HepG2 (cell line): ENCODE measurements around the gene PHF23. TPM values are rescaled to one million over a fixed set of nuclear protein-coding genes. Genes with fewer than 3 reads are reported as not detected.

Experiments used
- AHR ChIP-seq: IDR thresholded peaks from 2 replicates; pipeline ENCODE4 v1.6.1; 2018; ENCODE audit warnings: missing genetic modification reagents, missing compliant biosample characterization
- AKAP8 ChIP-seq: sonication (generic); formaldehyde crosslinking; IDR thresholded peaks from 2 replicates; pipeline ENCODE4 v1.5.1; 2020; ENCODE audit warnings: mild to moderate bottlenecking, missing genetic modification reagents
- CBX2 ChIP-seq, 2 experiments: fragments of 200-600 bp in 1 of 2; sonication (generic); formaldehyde crosslinking in 1 of 2; IDR thresholded peaks; 2 replicates each; pipeline versions ENCODE4 v1.7.0 to v1.8.1; 2018 to 2022; ENCODE audit warnings: low read depth in 2 of 2, low read length in 1 of 2, mild to moderate bottlenecking in 1 of 2, missing genetic modification reagents in 1 of 2
- CENPT ChIP-seq: sonication (generic); formaldehyde crosslinking; IDR thresholded peaks from 2 replicates; pipeline ENCODE4 v1.8.0; 2022; ENCODE audit warnings: low read depth, mild to moderate bottlenecking, moderate library complexity, missing genetic modification reagents
- HIC2 ChIP-seq: sonication (generic); formaldehyde crosslinking; IDR thresholded peaks from 2 replicates; pipeline ENCODE4 v1.9.0; 2022; ENCODE audit warnings: low read depth, missing genetic modification reagents
- JDP2 ChIP-seq: sonication (generic); formaldehyde crosslinking; IDR thresholded peaks from 2 replicates; pipeline ENCODE4 v1.8.1; 2022; ENCODE audit warnings: missing genetic modification reagents, borderline replicate concordance
- MXI1 ChIP-seq: IDR thresholded peaks from 3 replicates; pipeline ENCODE4 v1.6.1; 2012; ENCODE audit warnings: low read depth, low read length, inconsistent platforms, borderline replicate concordance
- NR2F6 ChIP-seq, 2 experiments: IDR thresholded peaks; 2 replicates each; pipeline ENCODE4 v1.6.1; 2016; ENCODE audit warnings: antibody characterized with exemption in 1 of 2, mild to moderate bottlenecking in 1 of 2
- NRL ChIP-seq: sonication (generic); formaldehyde crosslinking; IDR thresholded peaks from 2 replicates; pipeline ENCODE4 v1.5.0; 2020; ENCODE audit warnings: missing genetic modification reagents, mild to moderate bottlenecking, moderate library complexity, borderline replicate concordance
- RXRB ChIP-seq: IDR thresholded peaks from 2 replicates; pipeline ENCODE4 v1.6.1; 2016; ENCODE audit warnings: borderline replicate concordance, missing genetic modification reagents, missing compliant biosample characterization
- STAT5B ChIP-seq: sonication (generic); formaldehyde crosslinking; IDR thresholded peaks from 2 replicates; pipeline ENCODE4 v1.4.0; 2020; ENCODE audit warnings: missing genetic modification reagents
- ZBTB26 ChIP-seq: IDR thresholded peaks from 2 replicates; pipeline ENCODE4 v1.6.1; 2016; ENCODE audit warnings: missing compliant biosample characterization, missing genetic modification reagents, borderline replicate concordance
- ZFY ChIP-seq: sonication (generic); formaldehyde crosslinking; IDR thresholded peaks from 2 replicates; pipeline ENCODE4 v1.4.0; 2020; ENCODE audit warnings: missing genetic modification reagents
- ZNF343 ChIP-seq: sonication (generic); formaldehyde crosslinking; IDR thresholded peaks from 2 replicates; pipeline ENCODE4 v1.4.0; 2020; ENCODE audit warnings: mild to moderate bottlenecking, missing genetic modification reagents
- ZNF607 ChIP-seq: sonication (generic); formaldehyde crosslinking; IDR thresholded peaks from 2 replicates; pipeline ENCODE4 v1.5.1; 2020; ENCODE audit warnings: missing genetic modification reagents, mild to moderate bottlenecking, borderline replicate concordance
- ZNF781 ChIP-seq: sonication (generic); formaldehyde crosslinking; IDR thresholded peaks from 2 replicates; pipeline ENCODE4 v1.5.1; 2020; ENCODE audit warnings: borderline replicate concordance, mild to moderate bottlenecking, missing genetic modification reagents; ENCODE audit errors: not compliant biosample characterization
- ZSCAN30 ChIP-seq: sonication (generic); formaldehyde crosslinking; IDR thresholded peaks from 2 replicates; pipeline ENCODE4 v1.5.0; 2020; ENCODE audit warnings: mild to moderate bottlenecking, missing genetic modification reagents
- polyA plus RNA-seq, 8 experiments: library from polyadenylated mRNA; depleted of rRNA in 3 of 8; stranded (reverse) in 7 of 8; unstranded in 1 of 8; fragments of >200 nt; fragmentation: Illumina TruSeq in 4 of 8; extraction: Trizol in 4 of 8; gene quantifications; 2 replicates each; pipeline versions ENCODE4 v1.2.1 to v1.2.3, GENCODE V29; 2011 to 2016; ENCODE audit warnings: low read depth in 4 of 8, missing spikeins in 1 of 8, mixed read lengths in 1 of 8; ENCODE audit not compliant: insufficient read depth in 1 of 8
- total RNA-seq, 5 experiments: library from RNA; depleted of rRNA; stranded (reverse); fragments of >200 nt; fragmentation: Illumina TruSeq; extraction: Trizol; gene quantifications; 2 replicates each; pipeline ENCODE4 v1.2.3, GENCODE V29; 2016; ENCODE audit warnings: low read depth in 1 of 5
- TF ChIP-seq, protein P1 (sequence below): sonication (generic); formaldehyde crosslinking; IDR thresholded peaks from 2 replicates; pipeline ENCODE4 v1.5.1; 2020; ENCODE audit warnings: missing genetic modification reagents, mild to moderate bottlenecking, borderline replicate concordance
- TF ChIP-seq, protein P2 (sequence below): sonication (generic); formaldehyde crosslinking; IDR thresholded peaks from 2 replicates; pipeline ENCODE4 v1.8.0; 2022; ENCODE audit warnings: missing genetic modification reagents, low read depth, mild to moderate bottlenecking, borderline replicate concordance
- TF ChIP-seq, protein P3 (sequence below): sonication (generic); formaldehyde crosslinking; IDR thresholded peaks from 2 replicates; pipeline ENCODE4 v1.5.0; 2020; ENCODE audit warnings: mild to moderate bottlenecking, missing genetic modification reagents
- TF ChIP-seq, protein P4 (sequence below): sonication (generic); formaldehyde crosslinking; IDR thresholded peaks from 2 replicates; pipeline ENCODE4 v1.4.0; 2020; ENCODE audit warnings: missing genetic modification reagents

PHF23 gene
- total and polyA plus RNA-seq, 2 of the 13 experiments (the other 11 are each of a cell fraction or from before 2014, with no cell fraction given) = 27.6 to 33.2 TPM

GRCh38 chr17:7251661-7252175, 12.5 kb upstream of the PHF23 start, which contains the start of gene CTDNEP1 (continued):
- TF ChIP-seq ZNF343 (CRISPR knock-in tag) (no peak), STAT5B (CRISPR knock-in tag) (no peak), CENPT (CRISPR knock-in tag) (no peak), ZBTB26 (CRISPR knock-in tag) (no peak), JDP2 (CRISPR knock-in tag) (no peak), RXRB (CRISPR knock-in tag) (no peak), ZNF607 (no peak), ZFY (CRISPR knock-in tag) (no peak), NR2F6 (IDR thresholded peaks at IDR 0.05) (no peak), NR2F6 (CRISPR knock-in tag; IDR thresholded peaks at IDR 0.05) (no peak; the same call in 1 of the 2 replicates), ZNF781 (CRISPR knock-in tag) (peak; percentile 8), HIC2 (CRISPR knock-in tag) (no peak), MXI1 (no peak; the same call in 2 of the 3 replicates), AHR (CRISPR knock-in tag) (no peak), AKAP8 (CRISPR knock-in tag) (no peak), NRL (CRISPR knock-in tag) (no peak), CBX2 (IDR thresholded peaks at IDR 0.05; ENCODE audit: low read depth, low read length) (no peak), CBX2 (CRISPR knock-in tag; IDR thresholded peaks at IDR 0.05; ENCODE audit: low read depth) (no peak), ZSCAN30 (CRISPR knock-in tag) (0 out of 2 replicates have a peak, but pooled peaks have one; percentile 30)
- TF ChIP-seq, protein P1, sequence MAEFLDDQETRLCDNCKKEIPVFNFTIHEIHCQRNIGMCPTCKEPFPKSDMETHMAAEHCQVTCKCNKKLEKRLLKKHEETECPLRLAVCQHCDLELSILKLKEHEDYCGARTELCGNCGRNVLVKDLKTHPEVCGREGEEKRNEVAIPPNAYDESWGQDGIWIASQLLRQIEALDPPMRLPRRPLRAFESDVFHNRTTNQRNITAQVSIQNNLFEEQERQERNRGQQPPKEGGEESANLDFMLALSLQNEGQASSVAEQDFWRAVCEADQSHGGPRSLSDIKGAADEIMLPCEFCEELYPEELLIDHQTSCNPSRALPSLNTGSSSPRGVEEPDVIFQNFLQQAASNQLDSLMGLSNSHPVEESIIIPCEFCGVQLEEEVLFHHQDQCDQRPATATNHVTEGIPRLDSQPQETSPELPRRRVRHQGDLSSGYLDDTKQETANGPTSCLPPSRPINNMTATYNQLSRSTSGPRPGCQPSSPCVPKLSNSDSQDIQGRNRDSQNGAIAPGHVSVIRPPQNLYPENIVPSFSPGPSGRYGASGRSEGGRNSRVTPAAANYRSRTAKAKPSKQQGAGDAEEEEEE (CRISPR knock-in tag) = no peak
- TF ChIP-seq, protein P2, sequence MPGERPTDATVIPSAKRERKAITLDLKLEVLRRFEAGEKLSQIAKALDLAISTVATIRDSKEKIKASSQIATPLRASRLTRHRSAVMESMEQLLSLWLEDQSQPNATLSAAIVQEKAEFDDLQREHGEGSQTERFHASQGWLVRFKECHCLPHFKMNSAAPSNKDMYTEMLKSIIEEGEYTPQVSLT (CRISPR knock-in tag) = no peak
- TF ChIP-seq, protein P3, sequence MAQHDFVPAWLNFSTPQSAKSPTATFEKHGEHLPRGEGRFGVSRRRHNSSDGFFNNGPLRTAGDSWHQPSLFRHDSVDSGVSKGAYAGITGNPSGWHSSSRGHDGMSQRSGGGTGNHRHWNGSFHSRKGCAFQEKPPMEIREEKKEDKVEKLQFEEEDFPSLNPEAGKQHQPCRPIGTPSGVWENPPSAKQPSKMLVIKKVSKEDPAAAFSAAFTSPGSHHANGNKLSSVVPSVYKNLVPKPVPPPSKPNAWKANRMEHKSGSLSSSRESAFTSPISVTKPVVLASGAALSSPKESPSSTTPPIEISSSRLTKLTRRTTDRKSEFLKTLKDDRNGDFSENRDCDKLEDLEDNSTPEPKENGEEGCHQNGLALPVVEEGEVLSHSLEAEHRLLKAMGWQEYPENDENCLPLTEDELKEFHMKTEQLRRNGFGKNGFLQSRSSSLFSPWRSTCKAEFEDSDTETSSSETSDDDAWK (CRISPR knock-in tag) = no peak
- TF ChIP-seq, protein P4, sequence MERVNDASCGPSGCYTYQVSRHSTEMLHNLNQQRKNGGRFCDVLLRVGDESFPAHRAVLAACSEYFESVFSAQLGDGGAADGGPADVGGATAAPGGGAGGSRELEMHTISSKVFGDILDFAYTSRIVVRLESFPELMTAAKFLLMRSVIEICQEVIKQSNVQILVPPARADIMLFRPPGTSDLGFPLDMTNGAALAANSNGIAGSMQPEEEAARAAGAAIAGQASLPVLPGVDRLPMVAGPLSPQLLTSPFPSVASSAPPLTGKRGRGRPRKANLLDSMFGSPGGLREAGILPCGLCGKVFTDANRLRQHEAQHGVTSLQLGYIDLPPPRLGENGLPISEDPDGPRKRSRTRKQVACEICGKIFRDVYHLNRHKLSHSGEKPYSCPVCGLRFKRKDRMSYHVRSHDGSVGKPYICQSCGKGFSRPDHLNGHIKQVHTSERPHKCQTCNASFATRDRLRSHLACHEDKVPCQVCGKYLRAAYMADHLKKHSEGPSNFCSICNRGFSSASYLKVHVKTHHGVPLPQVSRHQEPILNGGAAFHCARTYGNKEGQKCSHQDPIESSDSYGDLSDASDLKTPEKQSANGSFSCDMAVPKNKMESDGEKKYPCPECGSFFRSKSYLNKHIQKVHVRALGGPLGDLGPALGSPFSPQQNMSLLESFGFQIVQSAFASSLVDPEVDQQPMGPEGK (CRISPR knock-in tag) = no peak; the same call in 1 of the 2 replicates
